GM04503 (cell line): Measurements from ENCODE around the gene TRPC1.

Experiments
- DNase-seq: peaks from one replicate; pipeline ENCODE4 v3.0.0-alpha.2; 2012; ENCODE audit warnings: low read depth

The TRPC1 gene

DNA sequence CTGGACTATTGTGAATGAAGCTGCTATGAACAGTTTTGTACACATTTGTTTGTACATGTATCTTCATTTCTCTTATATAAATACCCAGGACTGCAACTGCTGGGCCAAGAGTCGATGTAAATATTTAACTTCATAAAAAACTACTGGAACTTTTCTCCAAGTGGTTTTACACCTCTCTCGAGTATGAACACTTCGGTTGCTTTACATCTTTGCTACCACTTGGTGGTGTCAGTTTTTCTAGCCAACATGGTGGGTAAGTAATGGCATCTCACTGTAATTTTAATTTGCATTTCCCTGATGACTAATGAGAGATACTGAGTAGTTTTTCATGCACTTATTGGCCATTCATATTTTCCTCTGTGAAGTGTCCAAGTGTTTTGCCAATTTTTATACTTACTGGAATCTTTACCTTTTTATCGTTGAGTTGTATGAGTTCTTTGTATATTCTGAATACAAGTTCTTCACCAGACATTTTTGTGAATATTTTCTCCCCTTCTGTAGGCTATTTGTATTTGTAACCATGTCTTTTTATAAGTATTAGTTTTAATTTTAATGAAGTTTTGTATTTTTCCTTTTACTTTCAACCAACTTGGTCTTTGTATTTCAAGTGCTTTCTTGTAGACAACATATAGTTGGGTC lies 120.6 kb downstream of the TRPC1 start:
- DNase-seq, result no peak

DNA sequence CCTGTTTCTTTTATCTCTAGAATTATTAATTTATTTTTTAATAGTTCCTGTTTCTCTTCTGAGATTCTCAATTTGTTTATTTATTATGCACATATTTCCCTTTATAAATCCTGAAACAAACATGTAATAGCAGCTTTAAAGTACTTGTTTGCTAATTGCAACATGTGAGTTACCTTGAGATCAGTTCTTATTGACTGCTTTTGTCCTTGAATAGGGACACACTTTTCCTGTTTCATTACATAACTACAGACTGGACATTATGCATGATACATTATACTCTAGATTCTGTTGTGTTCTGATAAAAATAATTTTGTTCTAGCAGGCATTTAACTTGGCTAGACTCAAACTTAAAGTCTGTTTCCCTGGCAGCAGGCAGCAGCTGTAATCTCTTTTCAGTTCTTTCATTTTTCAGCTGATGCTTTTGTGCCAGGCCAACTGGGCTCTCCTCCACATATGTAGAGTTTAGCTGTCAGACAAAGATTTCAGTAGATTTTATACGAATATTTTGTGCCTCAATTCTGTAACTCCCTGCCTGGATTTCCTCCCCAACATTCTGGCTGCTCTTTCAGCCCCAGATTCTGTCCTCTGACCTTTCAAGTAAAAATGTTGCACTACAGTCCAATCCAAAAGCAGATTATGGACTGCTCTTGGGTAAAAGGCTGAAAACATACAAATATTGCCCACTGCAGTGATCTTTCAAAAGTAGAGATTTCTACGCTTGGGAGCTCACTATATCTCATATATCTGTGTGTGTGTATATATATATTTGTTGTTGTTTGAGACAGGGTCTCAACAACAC lies 123.1 kb downstream of the TRPC1 start:
- no peak for DNase-seq

DNA sequence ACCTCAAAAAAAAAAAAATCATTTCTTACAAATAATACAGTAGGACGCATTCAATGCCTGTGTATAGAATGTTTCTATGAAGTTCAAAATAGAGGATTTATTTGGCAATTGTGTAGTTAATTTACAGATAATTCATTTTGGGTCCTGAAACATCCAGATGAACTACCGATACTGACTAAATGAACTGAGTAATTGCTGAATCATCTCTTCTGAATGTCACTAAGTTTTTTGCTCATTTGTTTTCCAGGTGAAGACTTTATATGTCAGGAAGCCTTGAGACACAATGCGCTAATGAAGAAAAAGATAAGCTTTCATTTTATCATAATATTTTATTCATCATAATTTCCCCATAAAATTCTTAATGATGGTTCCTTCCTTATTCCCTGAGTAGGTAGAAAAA lies 125.3 kb downstream of the TRPC1 start:
- DNase-seq, result no peak

DNA sequence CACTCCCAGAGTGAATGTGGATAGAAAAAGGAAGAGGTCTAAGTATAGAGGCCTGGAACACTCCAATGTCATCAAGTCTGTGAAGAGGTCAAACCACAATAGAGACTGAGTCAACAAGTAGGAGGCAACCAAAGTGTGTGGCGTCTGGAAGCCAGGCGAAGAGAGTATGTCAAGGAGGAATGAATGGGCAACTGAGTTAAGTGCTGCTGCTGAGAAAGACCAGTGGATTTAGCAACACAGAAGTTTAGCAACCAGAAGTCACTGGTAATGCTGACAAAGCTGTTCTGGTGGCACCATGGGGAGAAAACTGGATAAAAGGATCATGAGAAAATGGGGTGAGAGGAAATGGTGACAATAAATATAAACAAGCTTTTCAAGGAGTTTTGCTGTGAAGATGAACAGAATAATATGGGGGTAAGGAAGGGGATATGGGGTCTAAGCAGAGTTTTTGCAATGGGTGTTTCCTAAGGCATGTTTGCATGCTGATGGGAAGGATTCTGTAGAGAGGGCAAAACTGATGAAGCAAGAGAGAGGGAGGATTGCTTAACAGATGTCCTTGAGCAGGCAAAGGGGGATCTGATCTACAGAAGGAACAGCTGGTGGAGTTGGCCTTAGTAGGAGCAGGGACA lies 126.7 kb downstream of the TRPC1 start:
- DNase-seq, result peak; percentile 90

DNA sequence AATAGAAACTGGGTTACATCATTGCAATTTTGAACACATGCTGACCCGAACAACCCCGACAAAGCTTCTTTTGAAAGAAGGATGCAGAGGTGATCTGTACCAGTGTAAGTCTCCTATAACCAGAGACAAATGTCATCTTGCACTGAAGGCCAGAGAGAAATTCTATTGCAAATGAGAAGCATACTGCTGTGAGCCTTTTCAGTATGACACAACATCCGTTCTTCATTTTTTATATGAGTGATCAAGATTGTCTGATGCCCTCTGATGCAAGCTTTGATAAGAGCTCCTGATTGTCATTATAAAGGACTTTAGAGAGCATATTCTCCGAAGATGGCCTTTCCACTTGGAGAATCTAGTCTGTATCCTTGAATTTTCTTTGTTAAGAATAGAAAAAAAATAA lies 128.2 kb downstream of the TRPC1 start:
- no peak for DNase-seq

DNA sequence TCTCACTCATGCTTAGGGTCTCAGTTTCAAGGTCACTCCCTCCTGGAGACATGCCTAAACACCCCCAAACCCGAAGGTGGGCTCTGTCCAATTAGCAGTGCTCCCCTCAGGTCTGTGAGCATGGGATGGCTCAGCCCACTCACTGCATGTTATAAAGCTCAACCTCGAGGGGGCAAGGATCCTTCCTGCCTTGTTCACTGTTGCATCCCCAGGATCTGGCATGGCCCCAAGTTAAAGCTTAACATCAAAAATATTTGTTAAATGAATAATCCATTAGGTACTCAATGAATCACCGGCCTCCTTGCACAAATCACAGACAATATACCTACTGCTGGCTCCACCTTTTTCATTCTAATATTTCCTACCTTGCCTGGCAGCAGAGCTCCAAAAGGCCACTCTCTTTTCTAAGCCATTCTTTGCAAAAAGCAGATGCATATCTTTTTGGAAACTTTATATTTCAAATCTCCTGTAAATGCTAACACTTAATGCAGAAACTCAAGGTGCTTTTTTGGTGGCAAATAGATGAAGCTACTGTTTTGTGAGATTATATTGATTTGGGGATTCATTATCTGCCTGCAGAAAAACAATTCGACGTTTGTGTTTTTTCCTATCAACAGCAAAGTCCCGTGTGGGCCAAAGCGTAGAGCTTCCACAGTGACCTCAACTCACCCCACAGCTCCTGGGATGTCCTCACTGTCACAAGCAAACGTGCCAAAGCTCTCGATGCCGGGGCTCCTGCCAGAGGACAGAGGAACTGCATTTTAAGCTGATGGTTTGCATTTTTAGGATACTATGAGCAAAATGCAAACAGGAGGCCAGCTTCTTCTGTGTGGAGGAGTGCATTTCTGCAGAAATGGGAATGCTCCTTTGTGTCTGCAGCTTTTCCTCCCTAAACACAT lies 129.7 kb downstream of the TRPC1 start:
- no peak for DNase-seq

DNA sequence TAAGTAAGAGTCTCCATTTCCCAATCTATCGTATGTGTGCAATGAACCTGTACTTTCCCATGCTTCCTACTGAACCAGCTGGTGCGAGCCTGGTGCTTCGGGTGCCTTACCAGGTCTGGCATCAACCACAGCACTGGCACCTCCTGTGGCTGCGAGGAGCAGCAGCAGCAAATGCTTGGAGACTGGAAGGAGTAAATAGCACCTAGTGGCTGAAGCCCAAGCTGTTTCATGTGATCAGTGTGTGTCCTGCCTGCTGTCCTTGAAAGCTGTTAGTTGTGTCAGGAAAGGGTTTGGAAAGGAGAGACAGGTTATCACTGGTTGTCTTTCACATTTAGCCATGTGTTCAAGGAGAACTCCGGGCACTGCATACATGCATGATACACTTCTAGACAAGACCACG lies 133.2 kb downstream of the TRPC1 start:
- DNase-seq, result no peak
